HCT116 (cell line): ENCODE data around the gene ELOF1. TPM values are rescaled to one million over a fixed set of nuclear protein-coding genes. Genes with fewer than 3 reads are reported as not detected.

ENCODE experiments used
- ATAC-seq: fragments of 200-7000 bp; cut with Tn5 transposase; 2 replicates; pipeline ENCODE4 v1.9.1; 2020; ENCODE audit warnings: mild to moderate bottlenecking, moderate library complexity
- BruUV-seq: library from RNA; stranded (reverse); fragments of 400-500 nt; replicated peaks from 2 replicates; lab custom pipeline; 2021; lab: Mats Ljungman, UMichigan
- CTCF ChIA-PET: fragments of 300-600 bp; sonication (Branson Sonifier 250); formaldehyde crosslinking; loops from one replicate; lab custom pipeline; 2021; ENCODE audit warnings: antibody characterized with exemption; lab: Charles Lee
- POLR2A ChIA-PET: fragments of 300-600, 350-600 bp; sonication (Branson Sonifier 250); formaldehyde crosslinking; loops from one replicate; lab custom pipeline; 2021; ENCODE audit warnings: antibody characterized with exemption; lab: Charles Lee
- RAD21 ChIA-PET, 2 experiments: fragments of 300-600 bp; sonication (Branson Sonifier 250); formaldehyde crosslinking; loops; one replicate each; lab custom pipeline; 2023; ENCODE audit warnings: low total read pairs in 2 of 2; ENCODE audit not compliant: uncharacterized antibody in 2 of 2, unreplicated experiment in 2 of 2, low non-redundant PET in 1 of 2; lab: Charles Lee
- DNase-seq: peaks from one replicate; pipeline ENCODE4 v3.0.0-alpha.2; 2010; ENCODE audit warnings: low read depth, low spot score
- H2AFZ ChIP-seq: fragments of 200-600 bp; shearing (Covaris generic), sonication (generic); 2 replicates; pipeline ENCODE4 v1.6.1; 2017; ENCODE audit warnings: low read depth, mixed run types, mixed read lengths, antibody characterized with exemption, low read length; ENCODE audit not compliant: poor library complexity, severe bottlenecking
- H3K27ac ChIP-seq: 2 replicates; pipeline ENCODE4 v1.5.1; 2012; ENCODE audit warnings: low read depth, low read length
- H3K27me3 ChIP-seq: fragments of 200-600 bp; sonication (generic); 2 replicates; pipeline ENCODE4 v1.6.1; 2016; ENCODE audit warnings: mixed run types, low read length, mixed read lengths; ENCODE audit not compliant: insufficient read depth
- H3K36me3 ChIP-seq, 2 experiments: fragments of 200-500 bp in 1 of 2; fragments of 200-600 bp in 1 of 2; sonication (Bioruptor generic) in 1 of 2; sonication (generic) in 1 of 2; 2 replicates each; pipeline versions ENCODE4 v1.5.1 to v1.6.1; 2014 to 2016; ENCODE audit warnings: low read length in 2 of 2, inconsistent platforms in 1 of 2, mixed read lengths in 1 of 2, mixed run types in 1 of 2; ENCODE audit not compliant: insufficient read depth in 2 of 2, control insufficient read depth in 1 of 2
- H3K4me1 ChIP-seq, 2 experiments: fragments of 200-600 bp in 1 of 2; sonication (generic) in 1 of 2; 2 replicates each; pipeline versions ENCODE4 v1.5.1 to v1.6.1; 2012 to 2017; ENCODE audit warnings: low read length in 2 of 2, inconsistent platforms in 1 of 2, mild to moderate bottlenecking in 1 of 2, mixed read lengths in 1 of 2, mixed run types in 1 of 2, moderate library complexity in 1 of 2; ENCODE audit not compliant: insufficient read depth in 2 of 2, control insufficient read depth in 1 of 2
- H3K4me2 ChIP-seq: fragments of 200-600 bp; sonication (generic); 2 replicates; pipeline ENCODE4 v1.6.1; 2017; ENCODE audit warnings: mixed run types, low read length, mixed read lengths
- H3K4me3 ChIP-seq, 2 experiments: fragments of 200-600 bp in 1 of 2; sonication (generic) in 1 of 2; replicated peaks in 1 of 2; 2 replicates each; pipeline ENCODE4 v1.5.1; 2011 to 2016; ENCODE audit warnings: low read length in 2 of 2, control low read depth in 1 of 2, low read depth in 1 of 2, mild to moderate bottlenecking in 1 of 2, mixed read lengths in 1 of 2, mixed run types in 1 of 2
- H3K79me2 ChIP-seq: fragments of 200-600 bp; sonication (generic); 2 replicates; pipeline ENCODE4 v1.6.1; 2017; ENCODE audit warnings: mild to moderate bottlenecking, mixed run types, low read length, moderate library complexity, mixed read lengths; ENCODE audit not compliant: insufficient read depth
- H3K9ac ChIP-seq: fragments of 200-600 bp; sonication (generic); 2 replicates; pipeline ENCODE4 v1.6.1; 2016; ENCODE audit warnings: low read length, mixed read lengths
- H3K9me2 ChIP-seq: fragments of 200-600 bp; sonication (generic), shearing (Covaris generic); 2 replicates; pipeline ENCODE4 v1.6.1; 2017; ENCODE audit warnings: mixed run types, mild to moderate bottlenecking, moderate library complexity; ENCODE audit not compliant: insufficient read depth
- H3K9me3 ChIP-seq, 2 experiments: fragments of 200-500 bp in 1 of 2; fragments of 200-600 bp in 1 of 2; sonication (Bioruptor generic) in 1 of 2; sonication (generic) in 1 of 2; 2 replicates each; pipeline ENCODE4 v1.6.1; 2014 to 2017; ENCODE audit warnings: low read length in 2 of 2, mixed read lengths in 2 of 2, inconsistent platforms in 1 of 2, low read depth in 1 of 2, mild to moderate bottlenecking in 1 of 2, mixed run types in 1 of 2, moderate library complexity in 1 of 2; ENCODE audit not compliant: control insufficient read depth in 1 of 2, insufficient read depth in 1 of 2
- H4K20me1 ChIP-seq: fragments of 200-600 bp; sonication (generic), shearing (Covaris generic); 2 replicates; pipeline ENCODE4 v1.6.1; 2017; ENCODE audit warnings: mixed run types, mild to moderate bottlenecking, moderate library complexity; ENCODE audit not compliant: insufficient read depth
- CBX3 ChIP-seq: IDR thresholded peaks from 2 replicates; pipeline ENCODE4 v1.6.1; 2012; ENCODE audit warnings: low read depth
- CTCF ChIP-seq, 3 experiments: fragments of 200-600 bp in 1 of 3; sonication (generic) in 1 of 3; IDR thresholded peaks in 2 of 3; conservative IDR thresholded peaks in 1 of 3; 2 replicates each; pipeline ENCODE4 v1.5.1; 2012 to 2017; ENCODE audit warnings: low read depth in 2 of 3, low read length in 2 of 3, antibody characterized with exemption in 1 of 3, borderline replicate concordance in 1 of 3, control low read depth in 1 of 3, mild to moderate bottlenecking in 1 of 3, mixed read lengths in 1 of 3, mixed run types in 1 of 3, moderate library complexity in 1 of 3; ENCODE audit not compliant: insufficient read depth in 1 of 3
- EGR1 ChIP-seq: IDR thresholded peaks from 2 replicates; pipeline ENCODE4 v1.6.1; 2012; ENCODE audit warnings: low read depth
- ELF1 ChIP-seq: IDR thresholded peaks from 2 replicates; pipeline ENCODE4 v1.6.1; 2012; ENCODE audit warnings: low read depth, borderline replicate concordance
- EZH2 ChIP-seq: fragments of 200-600 bp; sonication (generic); IDR thresholded peaks from 2 replicates; pipeline ENCODE4 v1.6.1; 2017; ENCODE audit warnings: antibody characterized with exemption, mixed run types
- EZH2phosphoT487 ChIP-seq: fragments of 200-600 bp; IDR thresholded peaks from 2 replicates; pipeline ENCODE4 v1.6.1; 2018; ENCODE audit warnings: antibody characterized with exemption, borderline replicate concordance
- FOSL1 ChIP-seq: IDR thresholded peaks from 2 replicates; pipeline ENCODE4 v1.6.1; 2012; ENCODE audit warnings: low read depth
- MAX ChIP-seq: IDR thresholded peaks from 2 replicates; pipeline ENCODE4 v1.6.1; 2012
- POLR2A ChIP-seq: IDR thresholded peaks from 2 replicates; pipeline ENCODE4 v1.7.0; 2011; ENCODE audit warnings: borderline replicate concordance; ENCODE audit not compliant: insufficient read depth, insufficient read length; ENCODE audit errors: extremely low read depth
- POLR2AphosphoS5 ChIP-seq: IDR thresholded peaks from 2 replicates; pipeline ENCODE4 v1.6.1; 2011; ENCODE audit warnings: mild to moderate bottlenecking, low read depth, low read length, moderate library complexity
- RAD21 ChIP-seq: IDR thresholded peaks from 2 replicates; pipeline ENCODE4 v1.6.1; 2012; ENCODE audit warnings: low read depth, mild to moderate bottlenecking
- REST ChIP-seq: IDR thresholded peaks from 2 replicates; pipeline ENCODE4 v1.6.1; 2012; ENCODE audit warnings: low read depth
- SP1 ChIP-seq: IDR thresholded peaks from 2 replicates; pipeline ENCODE4 v1.6.1; 2012; ENCODE audit warnings: low read depth
- SRF ChIP-seq: IDR thresholded peaks from 2 replicates; pipeline ENCODE4 v1.6.1; 2012; ENCODE audit warnings: low read depth
- ZBTB33 ChIP-seq: IDR thresholded peaks from 2 replicates; pipeline ENCODE4 v1.6.1; 2011; ENCODE audit warnings: mild to moderate bottlenecking, low read length, moderate library complexity; ENCODE audit not compliant: insufficient replicate concordance; ENCODE audit errors: extremely low read depth
- ZFX ChIP-seq: fragments of 450-650 bp; IDR thresholded peaks from 2 replicates; pipeline ENCODE4 v1.6.1; 2017
- ZNF274 ChIP-seq: fragments of 200-500 bp; sonication (Bioruptor generic); IDR thresholded peaks from 2 replicates; pipeline ENCODE4 v1.6.1; 2014; ENCODE audit warnings: mild to moderate bottlenecking, low read depth, low read length, inconsistent platforms
- intact Hi-C: fragments of 100-400 bp; cut with micrococcal nuclease; formaldehyde crosslinking; loops from 2 replicates; pipeline ENCODE4 v1.10.0; 2022
- total RNA-seq: library from RNA; stranded (reverse); gene quantifications from one replicate; pipeline ENCODE4 v1.2.1, GENCODE V29; 2021; ENCODE audit not compliant: unreplicated experiment

Gene ELOF1
- total RNA-seq, 1 experiment from 2014 or later: 74.5 TPM

- TF ChIP-seq SP1 (no peak), ZBTB33 (no peak), ELF1 (no peak)
- TF ChIP-seq, all 23 proteins: peak for 0
Observed at GRCh38 chr19:11563532-11563931, 4.5 kb upstream of the ELOF1 start (continued).

- POLR2A ChIA-PET: no interaction called here
- peak; percentile 77 for DNase-seq
- peaks cover 0 to 5% of the 10 kb centered on the region in 2 experiments; a peak in 2 of 4 replicates for H3K36me3 ChIP-seq
- no TSS peak for BruUV-seq
- peak overlapping the region; percentile 84 for H3K4me2 ChIP-seq
- TF ChIP-seq ZNF274 (no peak), FOSL1 (no peak), ELF1 (no peak), EZH2phosphoT487 (no peak), SRF (no peak), POLR2A (no peak), MAX (no peak), CTCF (IDR thresholded peaks at IDR 0.05 in 2 of 3, conservative IDR thresholded peaks at IDR 0.05 in 1 of 3; ENCODE audit: borderline replicate concordance in 1 of 3, insufficient read depth in 1 of 3, low read depth in 2 of 3, low read length in 2 of 3) (peak; percentile 71 to 86 (median 75)), EZH2 (no peak), ZFX (no peak), RAD21 (peak; percentile 75), CBX3 (no peak), REST (no peak), SP1 (no peak), EGR1 (no peak), POLR2AphosphoS5 (no peak)
- TF ChIP-seq, all 23 proteins: peak for 2
- Histone ChIP-seq H3K9me2 (no peaks in the 10 kb centered on the region), H3K9me3 (no peaks in the 10 kb centered on the region), H3K79me2 (peaks cover 39% of the 10 kb centered on the region), H3K4me3 (peak overlapping the region; percentile 85 to 94), H3K27ac (0 out of 2 replicates have a peak overlapping the region, but pooled peaks have one; percentile 57), H3K9ac (peak overlapping the region; percentile 78), H4K20me1 (no peaks in the 10 kb centered on the region), H3K4me1 (peaks cover 0 to 17% of the 10 kb centered on the region in 2 experiments; a peak in 2 of 4 replicates), H2AFZ (no peak overlapping the region), H3K27me3 (no peaks in the 10 kb centered on the region)
- RAD21 ChIA-PET: interaction anchor here in 1 of 2 experiments (0.6 kb wide), 1 partner anchor 28 kb away, joined by 3 read pairs; no protein-coding TSS in a partner anchor
- peak; percentile 59 for ATAC-seq
- CTCF ChIA-PET: interaction anchor here (1.0 to 1.9 kb wide), 7 partner anchors 9 to 179 kb away, joined by 3 to 8 read pairs (median 4); partner anchors contain the start of genes ODAD3 and PRKCSH
- intact Hi-C loops: loop anchor here (1.0 to 5.0 kb wide), 2 partner anchors 237 to 252 kb away; partner anchors contain the start of gene ZNF491
Observed at GRCh38 chr19:11560404-11561051, 1.5 kb upstream of the ELOF1 start.
